Sigmoid colon (tissue), 4 donors: ENCODE data around the gene MCF2L.

Source experiments
- POLR2A ChIP-seq, 2 donors: fragments of 450-650 bp; IDR thresholded peaks; one replicate each; pipeline ENCODE4 v1.6.1; 2016; ENCODE audit warnings: antibody characterized with exemption in 2 of 2, mild to moderate bottlenecking in 2 of 2, moderate library complexity in 2 of 2
- POLR2AphosphoS5 ChIP-seq, 4 donors: sonication (generic); formaldehyde crosslinking; IDR thresholded peaks; one replicate each; pipeline ENCODE4 v1.6.1; 2017; ENCODE audit warnings: antibody characterized with exemption in 4 of 4

DNA sequence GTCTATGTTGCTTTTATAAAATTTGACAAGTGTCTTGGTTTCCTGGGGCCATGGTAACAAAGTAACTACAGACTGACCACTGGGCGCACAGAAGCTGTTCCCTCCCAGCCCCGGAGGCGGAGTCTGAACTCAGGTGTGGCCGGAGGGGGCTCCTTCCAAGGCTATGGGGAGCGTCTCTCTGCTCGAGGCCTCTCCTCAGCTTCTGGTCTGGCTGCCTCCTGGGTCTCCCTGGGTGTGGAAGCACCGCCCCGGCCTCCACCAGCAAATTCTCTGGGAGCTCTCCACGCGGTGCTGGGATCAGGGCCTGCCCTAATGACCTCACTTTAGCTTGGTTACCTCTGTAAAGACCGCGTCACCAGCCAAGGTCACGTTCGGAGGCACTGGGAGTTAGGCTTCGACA, 90.9 kb downstream of the MCF2L start:
- TF ChIP-seq POLR2A (IDR thresholded peaks at IDR 0.05) (no peak), POLR2AphosphoS5 (IDR thresholded peaks at IDR 0.05) (no peak)
